NK-92 (cell line): ENCODE measurements around the gene ITGAX.

Experiments used
- DNase-seq: peaks from one replicate; lab custom pipeline; 2025; ENCODE audit not compliant: unreplicated experiment; lab: John Stamatoyannopoulos, UW

The ITGAX gene

DNA sequence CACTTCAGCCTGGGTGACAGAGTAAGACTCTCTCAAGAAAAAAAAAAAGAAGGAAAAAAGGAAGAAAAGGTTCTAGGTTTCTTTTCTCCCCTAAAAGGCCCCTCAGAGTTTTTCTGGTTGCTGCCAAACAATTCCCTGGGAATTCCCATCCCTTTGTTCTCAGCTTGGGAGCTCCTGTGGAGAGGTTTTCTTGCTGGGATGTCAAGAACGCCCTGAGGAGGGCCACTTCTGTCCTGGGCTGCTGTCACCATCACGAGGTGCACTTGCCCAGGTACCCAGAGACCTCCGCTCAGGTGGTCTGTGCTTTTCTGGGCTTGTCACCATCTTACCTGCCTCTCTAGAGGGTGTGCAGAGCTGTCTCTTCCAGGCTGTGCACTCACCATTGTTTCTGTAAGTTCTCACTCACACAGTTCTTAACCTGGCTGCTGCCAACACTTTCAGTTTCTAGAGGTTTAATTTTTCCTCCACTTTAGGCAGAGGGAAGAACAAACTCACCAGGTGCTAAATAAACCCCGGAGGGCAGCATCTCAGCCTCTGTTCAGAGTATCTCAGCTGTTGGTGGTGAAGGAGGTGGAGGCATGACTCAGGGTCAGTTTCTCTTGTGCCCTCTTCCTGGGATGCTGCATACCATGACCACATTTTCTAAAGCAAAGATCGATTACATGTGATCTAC is 75.5 kb downstream of the ITGAX start:
- no peak for DNase-seq
